NCI-H2196 (cell line): Measurements from ENCODE around the gene ZNF571.

Experiments used
- DNase-seq: peaks from one replicate; lab custom pipeline; 2025; ENCODE audit not compliant: unreplicated experiment; lab: John Stamatoyannopoulos, UW

Gene ZNF571

GRCh38 chr19:37594304-37594981 lies at the start of gene ZNF571, which contains the start of gene ZNF540:
Gene ZNF571 (minus strand): TSS chr19:37594792. CDS start chr19:37586676, 8,116 bp downstream.
Gene ZNF540 (plus strand): TSS chr19:37594876. CDS start chr19:37598448, 3,572 bp downstream.
- peak; percentile 95 for DNase-seq

- no peak for DNase-seq
Measured at GRCh38 chr19:37635076-37636056, 40.8 kb upstream of the ZNF571 start.

- no peak for DNase-seq
Measured at GRCh38 chr19:37594982-37595382, 390 bp upstream of the ZNF571 start.

GRCh38 chr19:37593996-37594303 lies 642 bp downstream of the ZNF571 start:
- DNase-seq: no peak

- no peak for DNase-seq
Measured at GRCh38 chr19:37583340-37583739, 11.3 kb downstream of the ZNF571 start.

GRCh38 chr19:37572203-37572602 lies 22.4 kb downstream of the ZNF571 start:
- DNase-seq: no peak

GRCh38 chr19:37565370-37565669 lies 29.3 kb downstream of the ZNF571 start:
- no peak for DNase-seq

GRCh38 chr19:37564624-37565369 lies 29.8 kb downstream of the ZNF571 start:
- DNase-seq: no peak

GRCh38 chr19:37563518-37563917 lies 31.1 kb downstream of the ZNF571 start:
- no peak for DNase-seq

GRCh38 chr19:37551129-37551993 lies 43.2 kb downstream of the ZNF571 start:
- DNase-seq: no peak

GRCh38 chr19:37537391-37537947 lies 57.1 kb downstream of the ZNF571 start:
- DNase-seq: no peak

- DNase-seq: no peak
Measured at GRCh38 chr19:37519890-37520289, 74.7 kb downstream of the ZNF571 start.
